WTC11 (cell line): ENCODE results near the gene CASR. TPM values are rescaled to one million over a fixed set of nuclear protein-coding genes. Genes with fewer than 3 reads are reported as not detected.

Source experiments
- ATAC-seq: fragments of 200-7000 bp; cut with Tn5 transposase; 2 replicates; pipeline ENCODE4 v1.10.0; 2021; ENCODE audit warnings: mild to moderate bottlenecking, moderate library complexity
- CTCF ChIA-PET: fragments of 300-600 bp; sonication (Branson Sonifier 250); formaldehyde crosslinking; loops from one replicate; lab custom pipeline; 2021; ENCODE audit warnings: antibody characterized with exemption; lab: Charles Lee
- POLR2A ChIA-PET: fragments of 350-600 bp; sonication (Branson Sonifier 250); formaldehyde crosslinking; loops from one replicate; lab custom pipeline; 2021; ENCODE audit warnings: antibody characterized with exemption; lab: Charles Lee
- DNase-seq: peaks from one replicate; pipeline ENCODE4 v3.0.0; 2021; ENCODE audit warnings: low spot score
- H3K27ac Mint-ChIP-seq: 2 replicates; pipeline ENCODE4 v1.8.0; 2021; ENCODE audit warnings: mixed read lengths
- H3K27me3 Mint-ChIP-seq: 2 replicates; pipeline ENCODE4 v1.8.0; 2021; ENCODE audit warnings: low read depth, mild to moderate bottlenecking, moderate library complexity, mixed read lengths
- H3K36me3 Mint-ChIP-seq: 2 replicates; pipeline ENCODE4 v1.8.0; 2021; ENCODE audit warnings: mixed read lengths
- H3K4me1 Mint-ChIP-seq: 2 replicates; pipeline ENCODE4 v1.8.0; 2022; ENCODE audit warnings: mixed read lengths
- H3K4me3 Mint-ChIP-seq: 2 replicates; pipeline ENCODE4 v1.8.0; 2021; ENCODE audit warnings: mild to moderate bottlenecking, moderate library complexity, mixed read lengths
- H3K9me3 Mint-ChIP-seq: 2 replicates; pipeline ENCODE4 v1.8.0; 2021; ENCODE audit warnings: mixed read lengths
- ATF1 ChIP-seq: sonication (generic); formaldehyde crosslinking; IDR thresholded peaks from 2 replicates; pipeline ENCODE4 v1.8.1; 2023; ENCODE audit warnings: mild to moderate bottlenecking, moderate library complexity, missing genetic modification reagents
- CREM ChIP-seq: sonication (generic); formaldehyde crosslinking; IDR thresholded peaks from 2 replicates; pipeline ENCODE4 v1.8.1; 2022; ENCODE audit warnings: mild to moderate bottlenecking, missing genetic modification reagents, moderate library complexity
- ETV6 ChIP-seq: sonication (generic); formaldehyde crosslinking; IDR thresholded peaks from 2 replicates; pipeline ENCODE4 v1.8.1; 2022; ENCODE audit warnings: mild to moderate bottlenecking, missing genetic modification reagents
- GABPB1 ChIP-seq: sonication (generic); formaldehyde crosslinking; IDR thresholded peaks from 2 replicates; pipeline ENCODE4 v1.8.1; 2023; ENCODE audit warnings: mild to moderate bottlenecking, missing genetic modification reagents
- GRHL2 ChIP-seq: fragments of 250-450 bp; sonication (Bioruptor Pico); IDR thresholded peaks from 2 replicates; pipeline ENCODE4 v1.8.0; 2022; ENCODE audit warnings: mild to moderate bottlenecking, moderate library complexity; ENCODE audit not compliant: insufficient replicate concordance, severe bottlenecking
- NFATC4 ChIP-seq: fragments of 250-450 bp; sonication (Bioruptor Pico); IDR thresholded peaks from 2 replicates; pipeline ENCODE4 v1.9.0; 2021; ENCODE audit warnings: mild to moderate bottlenecking
- NR3C1 ChIP-seq: sonication (generic); formaldehyde crosslinking; conservative IDR thresholded peaks from 2 replicates; pipeline ENCODE4 v1.8.1; 2023; ENCODE audit warnings: low read depth, mild to moderate bottlenecking, missing genetic modification reagents
- SMAD3 ChIP-seq: sonication (generic); formaldehyde crosslinking; IDR thresholded peaks from 2 replicates; pipeline ENCODE4 v1.8.0; 2022; ENCODE audit warnings: missing genetic modification reagents, mild to moderate bottlenecking, borderline replicate concordance
- TP53 ChIP-seq: sonication (generic); formaldehyde crosslinking; IDR thresholded peaks from 2 replicates; pipeline ENCODE4 v1.8.1; 2023; ENCODE audit warnings: mild to moderate bottlenecking, missing genetic modification reagents
- ZNF396 ChIP-seq: fragments of 250-450 bp; sonication (Bioruptor Pico); IDR thresholded peaks from 2 replicates; pipeline ENCODE4 v1.8.0; 2021; ENCODE audit warnings: mild to moderate bottlenecking, moderate library complexity, borderline replicate concordance
- ZNF671 ChIP-seq: fragments of 250-450 bp; sonication (Bioruptor Pico); IDR thresholded peaks from 2 replicates; pipeline ENCODE4 v1.8.0; 2021; ENCODE audit warnings: mild to moderate bottlenecking
- total RNA-seq: library from RNA; stranded (reverse); gene quantifications from 3 replicates; pipeline ENCODE4 v1.2.3, GENCODE V29; 2021
- TF ChIP-seq, protein P1 (sequence below): sonication (generic); formaldehyde crosslinking; IDR thresholded peaks from 2 replicates; pipeline ENCODE4 v1.8.0; 2023; ENCODE audit warnings: missing genetic modification reagents
- TF ChIP-seq, protein P2 (sequence below): sonication (generic); formaldehyde crosslinking; IDR thresholded peaks from 2 replicates; pipeline ENCODE4 v1.8.1; 2022; ENCODE audit warnings: missing genetic modification reagents, borderline replicate concordance
- TF ChIP-seq, protein P3 (sequence below): sonication (generic); formaldehyde crosslinking; IDR thresholded peaks from 2 replicates; pipeline ENCODE4 v1.8.0; 2022; ENCODE audit warnings: mild to moderate bottlenecking, missing genetic modification reagents
- TF ChIP-seq, protein P4 (sequence below): fragments of 250-450 bp; sonication (Bioruptor Pico); conservative IDR thresholded peaks from 2 replicates; pipeline ENCODE4 v1.9.0; 2021; ENCODE audit warnings: mild to moderate bottlenecking
- TF ChIP-seq, protein P5 (sequence below): sonication (generic); formaldehyde crosslinking; IDR thresholded peaks from 2 replicates; pipeline ENCODE4 v1.8.1; 2023; ENCODE audit warnings: mild to moderate bottlenecking, missing genetic modification reagents
- TF ChIP-seq, protein P6 (sequence below): fragments of 250-450 bp; sonication (Bioruptor Pico); IDR thresholded peaks from 2 replicates; pipeline ENCODE4 v1.9.0; 2021; ENCODE audit warnings: mild to moderate bottlenecking, borderline replicate concordance
- TF ChIP-seq, protein P7 (sequence below): sonication (generic); formaldehyde crosslinking; IDR thresholded peaks from 2 replicates; pipeline ENCODE4 v1.8.0; 2022; ENCODE audit warnings: mild to moderate bottlenecking, missing genetic modification reagents
- TF ChIP-seq, protein P8 (sequence below): sonication (generic); formaldehyde crosslinking; IDR thresholded peaks from 2 replicates; pipeline ENCODE4 v1.8.0; 2023; ENCODE audit warnings: mild to moderate bottlenecking, missing genetic modification reagents

CASR gene
- total RNA-seq, 1 experiment from 2014 or later = 0.24 TPM

DNA sequence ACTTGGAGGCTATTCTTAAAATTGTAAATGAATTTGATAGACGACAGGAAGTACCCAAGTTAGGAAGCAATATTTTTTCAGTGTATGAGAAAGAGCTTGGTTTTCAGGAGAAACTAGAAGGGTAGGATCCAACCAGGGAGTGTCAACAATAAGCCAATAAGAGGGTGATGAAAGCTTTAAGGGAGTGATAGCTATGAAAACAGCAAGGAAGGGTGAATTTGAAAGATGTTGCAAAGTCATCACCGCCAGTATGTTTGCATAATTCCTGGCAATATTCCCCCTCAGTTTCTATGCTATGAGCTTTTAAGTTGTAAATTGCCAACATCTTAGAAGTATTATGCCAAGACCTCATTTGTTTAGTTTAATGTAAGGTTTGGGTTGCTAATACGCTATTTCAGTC is 129.8 kb downstream of the CASR start (continued):
- TF ChIP-seq, protein P1, sequence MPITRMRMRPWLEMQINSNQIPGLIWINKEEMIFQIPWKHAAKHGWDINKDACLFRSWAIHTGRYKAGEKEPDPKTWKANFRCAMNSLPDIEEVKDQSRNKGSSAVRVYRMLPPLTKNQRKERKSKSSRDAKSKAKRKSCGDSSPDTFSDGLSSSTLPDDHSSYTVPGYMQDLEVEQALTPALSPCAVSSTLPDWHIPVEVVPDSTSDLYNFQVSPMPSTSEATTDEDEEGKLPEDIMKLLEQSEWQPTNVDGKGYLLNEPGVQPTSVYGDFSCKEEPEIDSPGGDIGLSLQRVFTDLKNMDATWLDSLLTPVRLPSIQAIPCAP (CRISPR knock-in tag) = no peak
- TF ChIP-seq TP53 (CRISPR knock-in tag) = no peak
- TF ChIP-seq ZNF396 (CRISPR knock-in tag) = no peak
- TF ChIP-seq, all 79 proteins: peak for 0

DNA sequence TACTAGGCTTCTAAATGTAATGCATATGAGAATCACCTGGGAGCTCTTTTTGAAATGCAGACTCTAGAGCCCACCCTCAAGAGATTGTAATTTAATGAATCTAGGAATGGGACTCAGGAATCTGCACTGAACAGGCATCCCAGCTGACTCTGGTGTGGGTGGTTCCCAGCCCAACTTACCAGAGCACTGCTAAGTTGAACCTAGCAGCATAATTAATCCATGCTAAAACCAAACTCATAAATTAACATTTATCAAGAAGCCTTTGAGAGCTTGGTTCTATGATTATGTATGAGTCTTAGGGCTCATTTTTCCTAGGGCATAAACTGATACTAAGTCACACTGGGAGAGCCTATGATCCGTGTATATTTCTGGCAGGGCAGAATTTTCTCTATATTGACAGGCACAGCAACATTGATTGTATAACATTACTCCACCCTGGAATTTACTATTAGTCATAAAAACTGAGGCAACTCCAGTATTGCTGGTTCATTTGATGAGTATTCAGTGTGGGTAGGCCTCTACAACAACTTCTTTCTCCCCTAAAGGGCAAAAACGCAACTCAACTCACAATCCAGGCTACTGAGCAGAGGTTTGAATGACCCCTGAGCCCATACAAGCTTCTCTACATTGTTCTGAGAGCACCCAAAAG is 130.9 kb downstream of the CASR start:
- ATAC-seq (no peak), DNase-seq (no peak)
- POLR2A ChIA-PET = interaction anchor here (0.6 kb wide), 1 partner anchor 38 kb away, joined by 4 read pairs; no protein-coding TSS in a partner anchor
- Mint-ChIP-seq H3K4me3 (no peak overlapping the region), H3K27ac (no peak overlapping the region), H3K36me3 (0 out of 2 replicates have a peak, but pooled peaks cover 4% of the 10 kb centered on the region), H3K4me1 (peaks cover 16% of the 10 kb centered on the region), H3K9me3 (peaks cover 16% of the 10 kb centered on the region), H3K27me3 (no peaks in the 10 kb centered on the region; the same call in 1 of the 2 replicates)
- CTCF ChIA-PET = interaction anchor here (1.0 to 2.5 kb wide), 6 partner anchors 8 to 220 kb away, joined by 3 to 37 read pairs (median 5); partner anchors contain the start of gene FAM162A
- TF ChIP-seq, protein P2, sequence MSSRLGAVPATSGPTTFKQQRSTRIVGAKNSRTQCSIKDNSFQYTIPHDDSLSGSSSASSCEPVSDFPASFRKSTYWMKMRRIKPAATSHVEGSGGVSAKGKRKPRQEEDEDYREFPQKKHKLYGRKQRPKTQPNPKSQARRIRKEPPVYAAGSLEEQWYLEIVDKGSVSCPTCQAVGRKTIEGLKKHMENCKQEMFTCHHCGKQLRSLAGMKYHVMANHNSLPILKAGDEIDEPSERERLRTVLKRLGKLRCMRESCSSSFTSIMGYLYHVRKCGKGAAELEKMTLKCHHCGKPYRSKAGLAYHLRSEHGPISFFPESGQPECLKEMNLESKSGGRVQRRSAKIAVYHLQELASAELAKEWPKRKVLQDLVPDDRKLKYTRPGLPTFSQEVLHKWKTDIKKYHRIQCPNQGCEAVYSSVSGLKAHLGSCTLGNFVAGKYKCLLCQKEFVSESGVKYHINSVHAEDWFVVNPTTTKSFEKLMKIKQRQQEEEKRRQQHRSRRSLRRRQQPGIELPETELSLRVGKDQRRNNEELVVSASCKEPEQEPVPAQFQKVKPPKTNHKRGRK (CRISPR knock-in tag) = no peak
- TF ChIP-seq, protein P3, sequence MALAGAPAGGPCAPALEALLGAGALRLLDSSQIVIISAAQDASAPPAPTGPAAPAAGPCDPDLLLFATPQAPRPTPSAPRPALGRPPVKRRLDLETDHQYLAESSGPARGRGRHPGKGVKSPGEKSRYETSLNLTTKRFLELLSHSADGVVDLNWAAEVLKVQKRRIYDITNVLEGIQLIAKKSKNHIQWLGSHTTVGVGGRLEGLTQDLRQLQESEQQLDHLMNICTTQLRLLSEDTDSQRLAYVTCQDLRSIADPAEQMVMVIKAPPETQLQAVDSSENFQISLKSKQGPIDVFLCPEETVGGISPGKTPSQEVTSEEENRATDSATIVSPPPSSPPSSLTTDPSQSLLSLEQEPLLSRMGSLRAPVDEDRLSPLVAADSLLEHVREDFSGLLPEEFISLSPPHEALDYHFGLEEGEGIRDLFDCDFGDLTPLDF (CRISPR knock-in tag) = no peak
- TF ChIP-seq, protein P4, sequence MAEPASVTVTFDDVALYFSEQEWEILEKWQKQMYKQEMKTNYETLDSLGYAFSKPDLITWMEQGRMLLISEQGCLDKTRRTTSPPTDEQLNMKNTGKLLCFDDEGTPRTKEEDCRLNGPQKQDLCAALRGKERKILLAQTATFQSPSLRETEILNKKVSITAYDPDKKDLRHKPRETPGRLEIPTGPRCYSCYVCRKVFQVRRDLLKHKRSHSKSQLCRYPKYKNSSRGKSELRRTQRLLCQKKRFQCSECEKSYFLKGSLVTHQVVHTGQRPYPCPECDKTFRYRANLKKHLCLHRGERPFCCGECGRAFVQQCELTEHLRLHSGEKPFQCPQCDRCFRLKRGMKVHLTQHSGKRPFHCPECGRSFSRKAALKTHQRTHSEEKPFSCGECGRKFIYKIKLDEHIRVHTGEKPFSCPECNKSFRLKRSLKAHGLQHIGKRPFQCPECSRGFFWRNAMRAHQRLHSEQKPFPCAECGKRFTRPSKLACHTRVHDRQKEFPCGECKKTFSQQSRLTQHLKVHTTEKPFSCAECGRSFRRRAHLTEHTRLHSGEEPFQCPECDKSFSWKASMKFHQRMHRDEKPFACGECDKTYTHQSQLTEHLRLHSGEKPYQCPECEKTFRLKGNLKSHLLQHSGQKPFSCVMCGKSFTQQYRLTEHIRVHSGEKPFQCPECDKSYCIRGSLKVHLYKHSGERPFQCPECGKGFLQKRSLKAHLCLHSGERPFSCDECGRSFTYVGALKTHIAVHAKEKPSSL (CRISPR knock-in tag) = no peak
- TF ChIP-seq, protein P5, sequence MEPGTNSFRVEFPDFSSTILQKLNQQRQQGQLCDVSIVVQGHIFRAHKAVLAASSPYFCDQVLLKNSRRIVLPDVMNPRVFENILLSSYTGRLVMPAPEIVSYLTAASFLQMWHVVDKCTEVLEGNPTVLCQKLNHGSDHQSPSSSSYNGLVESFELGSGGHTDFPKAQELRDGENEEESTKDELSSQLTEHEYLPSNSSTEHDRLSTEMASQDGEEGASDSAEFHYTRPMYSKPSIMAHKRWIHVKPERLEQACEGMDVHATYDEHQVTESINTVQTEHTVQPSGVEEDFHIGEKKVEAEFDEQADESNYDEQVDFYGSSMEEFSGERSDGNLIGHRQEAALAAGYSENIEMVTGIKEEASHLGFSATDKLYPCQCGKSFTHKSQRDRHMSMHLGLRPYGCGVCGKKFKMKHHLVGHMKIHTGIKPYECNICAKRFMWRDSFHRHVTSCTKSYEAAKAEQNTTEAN (CRISPR knock-in tag) = no peak
- TF ChIP-seq ZNF396 (CRISPR knock-in tag) (no peak), ATF1 (CRISPR knock-in tag) (no peak), GABPB1 (CRISPR knock-in tag) (no peak), NFATC4 (CRISPR knock-in tag) (no peak), SMAD3 (CRISPR knock-in tag) (no peak), ETV6 (no peak), GRHL2 (CRISPR knock-in tag) (no peak), ZNF671 (no peak), NR3C1 (CRISPR knock-in tag) (no peak), CREM (CRISPR knock-in tag) (no peak)
- TF ChIP-seq, protein P6, sequence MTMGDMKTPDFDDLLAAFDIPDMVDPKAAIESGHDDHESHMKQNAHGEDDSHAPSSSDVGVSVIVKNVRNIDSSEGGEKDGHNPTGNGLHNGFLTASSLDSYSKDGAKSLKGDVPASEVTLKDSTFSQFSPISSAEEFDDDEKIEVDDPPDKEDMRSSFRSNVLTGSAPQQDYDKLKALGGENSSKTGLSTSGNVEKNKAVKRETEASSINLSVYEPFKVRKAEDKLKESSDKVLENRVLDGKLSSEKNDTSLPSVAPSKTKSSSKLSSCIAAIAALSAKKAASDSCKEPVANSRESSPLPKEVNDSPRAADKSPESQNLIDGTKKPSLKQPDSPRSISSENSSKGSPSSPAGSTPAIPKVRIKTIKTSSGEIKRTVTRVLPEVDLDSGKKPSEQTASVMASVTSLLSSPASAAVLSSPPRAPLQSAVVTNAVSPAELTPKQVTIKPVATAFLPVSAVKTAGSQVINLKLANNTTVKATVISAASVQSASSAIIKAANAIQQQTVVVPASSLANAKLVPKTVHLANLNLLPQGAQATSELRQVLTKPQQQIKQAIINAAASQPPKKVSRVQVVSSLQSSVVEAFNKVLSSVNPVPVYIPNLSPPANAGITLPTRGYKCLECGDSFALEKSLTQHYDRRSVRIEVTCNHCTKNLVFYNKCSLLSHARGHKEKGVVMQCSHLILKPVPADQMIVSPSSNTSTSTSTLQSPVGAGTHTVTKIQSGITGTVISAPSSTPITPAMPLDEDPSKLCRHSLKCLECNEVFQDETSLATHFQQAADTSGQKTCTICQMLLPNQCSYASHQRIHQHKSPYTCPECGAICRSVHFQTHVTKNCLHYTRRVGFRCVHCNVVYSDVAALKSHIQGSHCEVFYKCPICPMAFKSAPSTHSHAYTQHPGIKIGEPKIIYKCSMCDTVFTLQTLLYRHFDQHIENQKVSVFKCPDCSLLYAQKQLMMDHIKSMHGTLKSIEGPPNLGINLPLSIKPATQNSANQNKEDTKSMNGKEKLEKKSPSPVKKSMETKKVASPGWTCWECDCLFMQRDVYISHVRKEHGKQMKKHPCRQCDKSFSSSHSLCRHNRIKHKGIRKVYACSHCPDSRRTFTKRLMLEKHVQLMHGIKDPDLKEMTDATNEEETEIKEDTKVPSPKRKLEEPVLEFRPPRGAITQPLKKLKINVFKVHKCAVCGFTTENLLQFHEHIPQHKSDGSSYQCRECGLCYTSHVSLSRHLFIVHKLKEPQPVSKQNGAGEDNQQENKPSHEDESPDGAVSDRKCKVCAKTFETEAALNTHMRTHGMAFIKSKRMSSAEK = no peak
- TF ChIP-seq, protein P7, sequence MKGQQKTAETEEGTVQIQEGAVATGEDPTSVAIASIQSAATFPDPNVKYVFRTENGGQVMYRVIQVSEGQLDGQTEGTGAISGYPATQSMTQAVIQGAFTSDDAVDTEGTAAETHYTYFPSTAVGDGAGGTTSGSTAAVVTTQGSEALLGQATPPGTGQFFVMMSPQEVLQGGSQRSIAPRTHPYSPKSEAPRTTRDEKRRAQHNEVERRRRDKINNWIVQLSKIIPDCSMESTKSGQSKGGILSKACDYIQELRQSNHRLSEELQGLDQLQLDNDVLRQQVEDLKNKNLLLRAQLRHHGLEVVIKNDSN (CRISPR knock-in tag) = no peak
- TF ChIP-seq, protein P8, sequence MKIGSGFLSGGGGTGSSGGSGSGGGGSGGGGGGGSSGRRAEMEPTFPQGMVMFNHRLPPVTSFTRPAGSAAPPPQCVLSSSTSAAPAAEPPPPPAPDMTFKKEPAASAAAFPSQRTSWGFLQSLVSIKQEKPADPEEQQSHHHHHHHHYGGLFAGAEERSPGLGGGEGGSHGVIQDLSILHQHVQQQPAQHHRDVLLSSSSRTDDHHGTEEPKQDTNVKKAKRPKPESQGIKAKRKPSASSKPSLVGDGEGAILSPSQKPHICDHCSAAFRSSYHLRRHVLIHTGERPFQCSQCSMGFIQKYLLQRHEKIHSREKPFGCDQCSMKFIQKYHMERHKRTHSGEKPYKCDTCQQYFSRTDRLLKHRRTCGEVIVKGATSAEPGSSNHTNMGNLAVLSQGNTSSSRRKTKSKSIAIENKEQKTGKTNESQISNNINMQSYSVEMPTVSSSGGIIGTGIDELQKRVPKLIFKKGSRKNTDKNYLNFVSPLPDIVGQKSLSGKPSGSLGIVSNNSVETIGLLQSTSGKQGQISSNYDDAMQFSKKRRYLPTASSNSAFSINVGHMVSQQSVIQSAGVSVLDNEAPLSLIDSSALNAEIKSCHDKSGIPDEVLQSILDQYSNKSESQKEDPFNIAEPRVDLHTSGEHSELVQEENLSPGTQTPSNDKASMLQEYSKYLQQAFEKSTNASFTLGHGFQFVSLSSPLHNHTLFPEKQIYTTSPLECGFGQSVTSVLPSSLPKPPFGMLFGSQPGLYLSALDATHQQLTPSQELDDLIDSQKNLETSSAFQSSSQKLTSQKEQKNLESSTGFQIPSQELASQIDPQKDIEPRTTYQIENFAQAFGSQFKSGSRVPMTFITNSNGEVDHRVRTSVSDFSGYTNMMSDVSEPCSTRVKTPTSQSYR (CRISPR knock-in tag) = no peak
